Measurements from ENCODE around the gene UBE2G2.

The UBE2G2 gene

DNA sequence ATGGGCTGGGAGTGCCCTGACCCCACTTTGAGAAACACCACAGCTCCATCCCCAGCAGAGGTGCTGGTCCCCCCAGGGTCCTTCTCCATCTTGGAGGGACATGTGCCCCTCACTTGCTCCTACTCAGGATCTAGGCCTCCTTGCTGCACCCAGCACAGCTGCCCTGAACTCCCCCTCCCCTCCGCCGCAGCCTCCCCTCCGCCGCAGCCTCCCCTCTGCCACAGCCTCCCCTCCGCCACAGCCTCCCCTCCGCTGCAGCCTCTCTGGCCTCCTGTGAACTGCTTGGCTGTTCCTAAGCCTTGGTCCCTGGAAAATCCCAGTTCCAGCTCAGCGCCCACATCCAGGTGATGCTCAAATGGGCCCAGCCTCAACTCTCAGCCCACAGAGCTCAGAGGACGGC is 74.3 kb downstream of the UBE2G2 start:
- DNase-seq (ENCODE audit: low read depth): no peak

DNA sequence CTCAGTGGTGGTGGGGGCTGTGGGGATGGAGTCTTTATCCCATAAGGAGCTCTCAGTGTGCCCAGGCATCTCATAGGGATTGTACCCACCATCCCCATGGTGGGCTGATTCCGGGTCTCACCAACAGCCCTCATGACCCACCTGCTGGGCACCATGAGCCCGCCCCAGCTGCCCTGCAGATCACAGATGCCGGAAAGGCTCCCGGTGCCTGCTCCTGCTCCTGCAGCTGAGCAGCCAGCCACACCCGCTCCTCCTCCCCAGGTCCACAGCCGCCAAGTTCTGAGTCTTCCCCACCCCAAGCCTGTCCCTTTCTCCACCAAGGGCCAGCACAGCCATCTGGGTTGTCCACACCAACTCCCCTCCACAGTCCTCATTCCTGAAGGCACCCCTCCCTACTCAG is 74.8 kb downstream of the UBE2G2 start:
- no peak for DNase-seq (ENCODE audit: low read depth)

DNA sequence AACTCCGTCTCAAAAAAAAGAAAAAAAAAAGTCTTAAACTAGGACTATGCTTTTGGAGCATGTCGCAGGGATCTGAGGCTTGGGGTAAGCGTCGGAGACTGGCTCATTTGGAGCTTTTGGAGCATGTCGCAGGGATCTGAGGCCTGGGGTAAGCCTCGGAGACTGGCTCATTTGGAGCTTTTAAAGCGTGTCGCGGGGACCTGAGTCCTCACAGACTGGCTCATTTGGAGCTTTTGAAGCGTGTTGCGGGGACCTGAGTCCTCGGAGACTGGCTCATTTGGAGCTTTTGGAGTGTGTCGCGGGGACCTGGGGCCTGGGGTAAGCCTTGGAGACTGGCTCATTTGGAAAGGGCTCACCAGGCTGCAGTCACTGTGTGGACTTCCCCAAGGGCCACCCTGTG is 76.7 kb downstream of the UBE2G2 start:
- DNase-seq (ENCODE audit: low read depth): no peak

DNA sequence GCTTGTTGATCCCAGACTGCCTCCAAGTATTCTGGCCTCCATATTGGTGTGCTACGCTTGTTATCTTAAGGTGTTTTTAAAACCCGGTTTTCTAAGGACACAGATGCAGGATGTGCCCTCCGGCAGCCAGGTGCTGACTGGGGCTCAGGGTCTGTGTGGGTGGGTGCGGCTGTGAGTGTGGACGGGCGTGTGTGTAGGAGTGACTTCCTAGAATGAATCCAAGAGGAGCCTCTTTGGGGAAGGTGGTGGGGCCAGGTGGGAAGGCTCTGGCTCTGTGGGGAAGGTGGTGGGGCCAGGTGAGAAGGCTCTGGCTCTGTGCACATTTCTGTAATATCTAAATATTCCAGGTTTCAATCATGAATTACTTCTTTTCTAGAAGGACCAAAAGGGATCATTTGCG is 77.4 kb downstream of the UBE2G2 start:
- DNase-seq (ENCODE audit: low read depth): no peak

DNA sequence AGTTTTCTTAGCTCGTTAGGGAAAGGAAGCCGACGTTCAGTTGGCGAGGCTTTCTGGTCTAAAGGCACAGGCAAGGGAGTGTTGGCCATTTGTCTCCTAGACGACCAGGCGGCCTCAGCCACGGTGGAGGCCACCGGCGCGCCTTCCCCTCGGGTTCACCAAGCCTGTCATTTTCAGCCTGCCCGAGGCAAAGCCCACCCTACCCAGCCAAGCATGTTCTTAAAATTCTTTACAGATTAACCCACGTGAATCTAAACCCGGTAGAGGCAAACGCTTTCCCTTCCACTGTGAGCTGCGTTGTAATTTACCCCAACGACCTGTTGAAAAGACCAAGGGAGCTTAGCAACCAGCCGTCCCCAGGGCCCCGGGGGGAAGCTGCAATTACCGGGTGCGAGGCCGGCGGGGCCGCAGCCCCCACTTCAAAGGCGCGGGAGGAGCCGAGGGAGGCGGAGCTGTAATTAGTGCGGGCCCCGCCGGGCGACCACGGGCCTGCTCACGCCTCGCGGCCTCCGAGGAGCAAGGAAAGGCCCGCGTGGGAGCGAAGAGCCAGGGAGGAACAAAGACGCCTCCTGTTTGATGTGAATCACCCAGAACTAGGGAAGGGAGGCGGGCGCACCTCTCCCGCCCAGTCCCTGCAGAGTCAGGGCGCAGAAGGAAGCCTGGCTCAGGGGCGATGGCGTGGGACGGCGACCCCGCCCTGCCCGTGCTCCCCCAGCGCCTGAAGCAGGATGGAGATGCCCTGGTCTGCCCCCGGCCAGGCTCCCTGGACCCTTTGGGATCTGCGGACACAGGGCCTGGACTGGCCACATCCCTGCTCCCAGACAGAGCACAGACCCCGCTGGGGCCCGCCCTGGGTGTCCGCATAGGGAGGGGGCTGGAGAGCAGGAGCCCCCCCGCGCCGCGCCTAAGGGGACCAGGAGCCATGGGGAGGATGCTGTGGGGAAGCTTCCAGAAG is 78.2 kb downstream of the UBE2G2 start:
- no peak for DNase-seq (ENCODE audit: low read depth)

DNA sequence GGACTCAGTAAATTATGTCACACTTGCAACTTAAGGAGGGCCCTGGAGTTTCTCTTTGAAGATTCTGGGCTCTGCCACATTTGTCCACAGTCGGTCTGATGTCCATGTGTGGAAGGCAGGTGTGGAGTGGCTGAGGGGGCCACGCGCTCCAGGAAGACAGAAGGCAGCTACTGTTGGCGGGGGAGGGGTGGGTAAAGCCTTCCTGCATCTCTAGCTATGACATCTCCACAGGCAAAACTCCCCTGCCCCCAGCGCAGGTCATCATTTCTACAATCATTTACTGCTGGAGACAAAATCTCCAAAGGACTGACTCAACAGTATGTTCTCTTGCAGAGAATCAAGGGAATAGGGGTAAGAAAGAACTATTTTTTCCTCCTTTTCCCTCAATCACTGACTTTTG is 78.9 kb downstream of the UBE2G2 start:
- DNase-seq (ENCODE audit: low read depth): no peak

DNA sequence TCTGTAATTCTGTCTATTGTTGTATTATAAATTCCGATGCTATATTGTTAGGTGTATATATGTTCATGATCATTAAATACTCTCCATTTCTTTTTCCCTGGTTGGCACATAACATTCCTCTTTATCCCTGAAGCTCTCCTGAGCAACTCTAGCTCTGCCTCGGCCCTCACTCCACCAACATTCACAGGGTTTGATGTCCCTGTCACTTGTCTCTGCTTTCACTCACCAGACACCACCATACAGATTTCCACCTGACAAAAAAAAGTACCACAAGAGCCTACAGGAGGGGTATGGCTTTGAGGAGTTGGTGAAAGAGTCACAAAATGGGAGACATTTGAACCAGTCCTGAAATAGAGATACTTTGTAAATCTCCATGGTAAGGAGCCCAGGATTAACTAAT is 81.5 kb downstream of the UBE2G2 start:
- DNase-seq (ENCODE audit: low read depth): no peak

Data from activated T-helper 9 cell treated with anti-CD3 and anti-CD28 coated beads, Interleukin-2, amount 50 U/mL, for 16 hours (primary cell).